CD8-positive, alpha-beta memory T cell (primary cell): Measurements from ENCODE around the gene C19orf25. TPM values are rescaled to one million over a fixed set of nuclear protein-coding genes. Genes with fewer than 3 reads are reported as not detected.

Experiments used
- CTCF ChIA-PET: fragments of 350-600 bp; sonication (Branson Sonifier 250); formaldehyde crosslinking; loops from one replicate; lab custom pipeline; 2021; ENCODE audit warnings: antibody characterized with exemption; lab: Charles Lee
- POLR2A ChIA-PET: fragments of 350-600 bp; sonication (Branson Sonifier 250); formaldehyde crosslinking; loops from one replicate; lab custom pipeline; 2021; ENCODE audit warnings: antibody characterized with exemption; lab: Charles Lee
- DNase-seq, 5 donors: peaks; one replicate each; pipeline versions ENCODE4 v3.0.0 to v3.0.0-alpha.2; 2020 to 2022; ENCODE audit warnings: mixed read lengths in 1 of 5
- H3K27ac ChIP-seq: one replicate; pipeline ENCODE4 v1.7.0; 2013; ENCODE audit warnings: low read depth, mild to moderate bottlenecking, low read length, moderate library complexity
- H3K27me3 ChIP-seq: 2 replicates; pipeline ENCODE4 v1.7.0; 2013; ENCODE audit warnings: low read length, mild to moderate bottlenecking; ENCODE audit not compliant: insufficient read depth, poor library complexity, severe bottlenecking
- H3K36me3 ChIP-seq: 2 replicates; pipeline ENCODE4 v1.7.0; 2013; ENCODE audit warnings: mild to moderate bottlenecking, low read length, moderate library complexity; ENCODE audit not compliant: insufficient read depth
- H3K4me1 ChIP-seq: 2 replicates; pipeline ENCODE4 v1.7.0; 2013; ENCODE audit warnings: mild to moderate bottlenecking, low read length, moderate library complexity; ENCODE audit not compliant: insufficient read depth
- H3K4me3 ChIP-seq: 2 replicates; pipeline ENCODE4 v1.7.0; 2013; ENCODE audit warnings: mild to moderate bottlenecking, low read length
- H3K9me3 ChIP-seq: 2 replicates; pipeline ENCODE4 v1.7.0; 2013; ENCODE audit warnings: mild to moderate bottlenecking, low read length
- H3K27ac Mint-ChIP-seq, 8 donors: one replicate each; pipeline ENCODE4 v1.8.0; 2020 to 2021; ENCODE audit warnings: mixed read lengths in 8 of 8, mild to moderate bottlenecking in 6 of 8, inconsistent platforms in 3 of 8, moderate library complexity in 3 of 8
- H3K27me3 Mint-ChIP-seq, 2 donors: one replicate each; pipeline ENCODE4 v1.8.0; 2020 to 2021; ENCODE audit warnings: mixed read lengths in 2 of 2, mild to moderate bottlenecking in 1 of 2, moderate library complexity in 1 of 2
- H3K36me3 Mint-ChIP-seq, 3 donors: one replicate each; pipeline ENCODE4 v1.8.0; 2020 to 2021; ENCODE audit warnings: mixed read lengths in 3 of 3, inconsistent platforms in 1 of 3, mild to moderate bottlenecking in 1 of 3
- H3K4me1 Mint-ChIP-seq, 3 donors: one replicate each; pipeline ENCODE4 v1.8.0; 2020 to 2021; ENCODE audit warnings: mixed read lengths in 3 of 3, inconsistent platforms in 1 of 3, mild to moderate bottlenecking in 1 of 3
- H3K4me3 Mint-ChIP-seq, 7 donors: one replicate each; pipeline ENCODE4 v1.8.0; 2020 to 2021; ENCODE audit warnings: mixed read lengths in 7 of 7, mild to moderate bottlenecking in 6 of 7, moderate library complexity in 4 of 7, inconsistent platforms in 2 of 7
- H3K9me3 Mint-ChIP-seq, 5 donors: one replicate each; pipeline ENCODE4 v1.8.0; 2020 to 2022; ENCODE audit warnings: mixed read lengths in 5 of 5, mild to moderate bottlenecking in 3 of 5, moderate library complexity in 2 of 5, inconsistent platforms in 1 of 5
- polyA plus RNA-seq: library from polyadenylated mRNA; unstranded; fragments of 300-500 nt; fragmentation: Illumina TruSeq; gene quantifications from one replicate; pipeline ENCODE4 v1.2.3, GENCODE V29; 2021
- total RNA-seq, 2 experiments: library from RNA; stranded (reverse); gene quantifications; one replicate each; pipeline ENCODE4 v1.2.3, GENCODE V29; 2021

Gene C19orf25
- total and polyA plus RNA-seq, 3 experiments from 2014 or later, result 36.9 to 56.7 (median 41.4) TPM

DNA sequence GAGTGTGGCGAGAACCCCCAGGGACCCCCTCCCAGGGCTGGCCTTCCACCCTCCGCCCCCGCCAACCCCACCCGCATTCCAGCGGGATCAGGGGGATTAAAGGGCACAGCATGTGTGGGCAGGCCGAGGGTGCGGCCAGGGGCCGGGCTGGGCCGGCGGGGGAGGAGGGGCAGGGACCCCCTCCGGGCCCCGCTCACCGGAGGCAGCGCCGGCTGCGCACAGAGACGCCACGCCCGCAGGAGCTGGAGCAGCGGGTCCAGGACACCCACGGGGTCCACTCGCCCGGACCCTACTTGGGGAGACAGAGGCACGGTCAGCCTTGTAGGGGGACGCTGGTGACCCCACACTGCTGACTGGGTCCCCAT lies 31.4 kb upstream of the C19orf25 start:
- Mint-ChIP-seq H3K4me3 (no peak overlapping the region), H3K9me3 (no peaks in the 10 kb centered on the region), H3K27me3 (peaks cover 14 to 32% of the 10 kb centered on the region in 2 donors), H3K27ac (no peak overlapping the region), H3K4me1 (peaks cover 16 to 21% (median 18%) of the 10 kb centered on the region in 3 donors), H3K36me3 (no peaks in the 10 kb centered on the region)
- no peak for DNase-seq
- ChIA-PET POLR2A (no interaction called here), CTCF (no interaction called here)
- peaks cover 16% of the 10 kb centered on the region for H3K4me1 ChIP-seq
- H3K27ac ChIP-seq, result no peak overlapping the region
- H3K27me3 ChIP-seq, result no peaks in the 10 kb centered on the region
- no peaks in the 10 kb centered on the region for H3K9me3 ChIP-seq
- no peaks in the 10 kb centered on the region for H3K36me3 ChIP-seq
- no peak overlapping the region for H3K4me3 ChIP-seq

DNA sequence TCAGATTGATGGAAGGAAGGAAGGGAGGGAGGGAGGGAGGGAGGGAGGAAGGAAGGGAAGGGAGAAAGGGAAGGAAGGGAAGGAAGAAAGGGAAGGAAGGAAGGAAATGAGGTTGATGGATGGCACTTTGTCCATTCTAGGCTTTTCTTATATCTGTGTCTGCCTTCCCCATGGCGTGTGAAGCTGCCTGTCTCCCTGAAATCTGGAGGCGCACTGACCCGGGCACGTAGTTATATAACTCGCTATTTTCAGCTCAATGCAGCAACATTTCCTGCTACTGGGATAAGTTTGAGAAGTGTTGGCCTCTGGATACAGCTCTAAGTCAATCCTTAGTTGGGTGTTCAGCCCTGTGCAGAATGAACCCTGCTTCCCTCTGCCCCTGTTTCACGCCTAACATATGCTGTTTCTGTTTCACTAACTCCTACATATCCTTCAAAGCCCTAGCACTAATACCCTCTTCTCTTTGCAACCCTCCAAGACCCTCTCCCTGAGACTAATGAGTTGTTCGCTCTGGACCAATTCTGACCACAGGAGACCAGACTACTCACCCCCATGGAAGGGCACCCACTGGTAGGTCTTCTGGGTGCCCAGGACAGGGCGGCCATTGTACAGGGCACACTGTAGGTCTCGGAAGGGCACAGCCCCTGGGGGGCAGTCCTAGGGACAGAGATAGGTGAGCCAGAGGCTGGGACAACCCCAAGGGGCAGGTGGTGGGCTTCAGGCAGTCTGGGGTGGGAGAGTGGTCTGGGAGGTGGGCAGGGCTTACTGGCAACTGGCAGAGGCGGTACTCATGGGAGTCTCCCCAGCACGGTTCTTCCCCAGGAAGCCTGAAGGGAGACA lies 30.8 kb upstream of the C19orf25 start:
- ChIA-PET POLR2A (interaction anchor here (0.6 to 0.7 kb wide), 2 partner anchors 41 to 50 kb away, joined by 5 to 6 read pairs; no protein-coding TSS in a partner anchor), CTCF (interaction anchor here (1.0 kb wide), 1 partner anchor 316 kb away, joined by 4 read pairs; no protein-coding TSS in a partner anchor)
- H3K4me3 Mint-ChIP-seq, result peak overlapping the region in 1 of 7 donors; percentile 20
- H3K4me3 ChIP-seq, result no peak overlapping the region
- no peaks in the 10 kb centered on the region for H3K9me3 Mint-ChIP-seq
- no peak for DNase-seq
- peaks cover 16% of the 10 kb centered on the region for H3K4me1 ChIP-seq
- peak overlapping the region in 2 of 8 donors; percentile 48 to 84 for H3K27ac Mint-ChIP-seq
- no peak overlapping the region for H3K27ac ChIP-seq
- H3K36me3 ChIP-seq, result no peaks in the 10 kb centered on the region
- no peaks in the 10 kb centered on the region for H3K27me3 ChIP-seq
- H3K36me3 Mint-ChIP-seq, result no peaks in the 10 kb centered on the region
- H3K9me3 ChIP-seq, result no peaks in the 10 kb centered on the region
- H3K27me3 Mint-ChIP-seq, result peaks cover 17 to 34% of the 10 kb centered on the region in 2 donors
- peaks cover 16 to 21% (median 18%) of the 10 kb centered on the region in 3 donors for H3K4me1 Mint-ChIP-seq

DNA sequence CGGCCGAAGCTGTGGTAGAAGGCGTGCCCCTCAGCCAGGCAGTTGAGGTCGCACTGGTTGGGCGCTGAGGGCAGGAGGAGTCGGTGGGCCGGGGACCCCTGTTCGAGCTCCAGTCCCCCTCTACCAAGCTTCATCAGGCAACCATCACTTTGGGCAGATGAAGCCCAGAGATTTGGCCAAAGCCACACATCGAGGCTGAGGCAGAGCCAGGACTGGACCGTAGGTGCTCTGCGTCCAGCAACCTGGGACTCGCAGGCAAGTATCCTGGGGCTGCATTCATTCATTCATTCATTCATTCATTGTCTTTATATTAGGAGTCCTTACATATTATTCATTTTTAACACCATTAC lies 29.5 kb upstream of the C19orf25 start:
- peak overlapping the region in 3 of 8 donors; percentile 38 to 72 (median 64) for H3K27ac Mint-ChIP-seq
- Histone ChIP-seq H3K27ac (no peak overlapping the region), H3K4me1 (peaks cover 18% of the 10 kb centered on the region), H3K4me3 (no peak overlapping the region), H3K36me3 (no peaks in the 10 kb centered on the region), H3K27me3 (peaks cover 6% of the 10 kb centered on the region), H3K9me3 (no peaks in the 10 kb centered on the region)
- H3K27me3 Mint-ChIP-seq, result peaks cover 15 to 34% of the 10 kb centered on the region in 2 donors
- ChIA-PET CTCF (no interaction called here), POLR2A (no interaction called here)
- peaks cover 16 to 21% (median 18%) of the 10 kb centered on the region in 3 donors for H3K4me1 Mint-ChIP-seq
- no peaks in the 10 kb centered on the region for H3K9me3 Mint-ChIP-seq
- no peaks in the 10 kb centered on the region for H3K36me3 Mint-ChIP-seq
- H3K4me3 Mint-ChIP-seq, result peak overlapping the region in 3 of 7 donors; percentile 28 to 39 (median 33)
- no peak for DNase-seq

DNA sequence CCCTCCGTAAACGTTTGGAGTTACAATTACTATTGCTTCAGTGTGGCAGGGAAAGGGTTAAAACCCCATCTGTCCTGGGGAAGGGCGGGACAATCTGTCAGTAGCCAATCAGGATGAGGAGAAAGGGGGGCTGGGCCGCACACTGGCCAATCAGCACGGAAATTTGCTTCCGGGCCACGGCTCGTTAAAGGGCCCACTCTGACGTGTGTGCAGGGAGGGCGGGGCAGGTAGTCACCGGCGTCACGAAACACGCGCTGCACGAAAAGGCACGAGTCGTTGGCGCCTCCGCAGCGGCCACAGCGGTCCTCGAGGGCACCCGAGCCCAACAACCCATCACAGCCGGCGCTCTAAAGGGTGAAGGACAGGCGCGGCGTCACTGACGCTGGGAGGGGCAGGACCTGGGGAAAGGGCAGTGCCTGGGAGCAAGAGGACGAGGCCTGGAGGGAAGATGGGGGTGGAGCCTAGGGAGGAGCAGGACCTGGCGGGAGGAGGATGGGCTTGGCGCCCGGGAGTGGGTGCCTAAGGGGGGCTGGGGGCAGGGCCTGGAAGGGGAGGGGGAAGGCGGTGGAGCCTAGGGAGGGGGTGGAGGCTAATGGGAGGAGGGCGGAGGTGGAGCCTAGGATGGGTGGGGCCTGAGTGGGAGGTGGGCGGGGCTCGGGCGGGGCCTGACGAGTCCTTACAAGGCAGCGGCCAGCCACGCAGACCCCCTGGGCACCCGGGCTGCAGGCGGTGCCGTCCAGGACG lies 28.9 kb upstream of the C19orf25 start:
- H3K9me3 ChIP-seq, result no peaks in the 10 kb centered on the region
- no peaks in the 10 kb centered on the region for H3K36me3 Mint-ChIP-seq
- POLR2A ChIA-PET, result no interaction called here
- H3K27me3 Mint-ChIP-seq, result peaks cover 15 to 37% of the 10 kb centered on the region in 2 donors
- peaks cover 24% of the 10 kb centered on the region for H3K4me1 ChIP-seq
- H3K27me3 ChIP-seq, result peaks cover 9% of the 10 kb centered on the region
- DNase-seq, result peak; percentile 84 to 93 (median 89)
- CTCF ChIA-PET, result no interaction called here
- peak overlapping the region; percentile 54 for H3K4me3 ChIP-seq
- peak overlapping the region; percentile 80 for H3K27ac ChIP-seq
- peak overlapping the region; percentile 69 to 92 (median 82) for H3K27ac Mint-ChIP-seq
- peak overlapping the region; percentile 79 to 86 (median 83) for H3K4me3 Mint-ChIP-seq
- H3K4me1 Mint-ChIP-seq, result peaks cover 16 to 21% (median 18%) of the 10 kb centered on the region in 3 donors
- H3K36me3 ChIP-seq, result no peaks in the 10 kb centered on the region
- H3K9me3 Mint-ChIP-seq, result no peaks in the 10 kb centered on the region

DNA sequence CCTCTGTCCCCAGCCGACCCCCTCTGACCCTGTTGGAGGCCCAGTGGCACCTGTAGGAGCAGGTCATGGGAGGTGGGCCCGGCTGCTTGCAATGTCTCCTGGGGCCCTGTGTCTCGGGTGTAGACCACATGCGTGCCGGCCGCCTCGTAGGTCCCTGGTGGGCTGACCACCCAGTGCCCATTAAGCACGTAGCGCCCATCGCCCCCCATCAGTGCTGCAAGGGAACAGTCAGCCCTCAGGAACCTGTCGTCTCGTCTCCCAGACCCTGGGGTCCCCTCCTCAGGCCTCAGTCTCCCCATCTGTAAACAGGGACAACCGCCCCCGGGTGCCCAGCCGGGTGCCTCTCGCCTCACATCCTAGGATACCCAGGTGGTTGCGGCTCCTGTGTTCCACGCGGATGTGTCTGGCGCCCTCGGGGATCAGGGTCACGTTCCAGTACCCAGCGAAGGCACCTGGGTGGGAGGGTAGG lies 28.2 kb upstream of the C19orf25 start:
- no peaks in the 10 kb centered on the region for H3K36me3 Mint-ChIP-seq
- Histone ChIP-seq H3K27me3 (peaks cover 9% of the 10 kb centered on the region), H3K4me1 (peaks cover 18% of the 10 kb centered on the region), H3K4me3 (peak overlapping the region; percentile 54), H3K9me3 (no peaks in the 10 kb centered on the region), H3K36me3 (no peaks in the 10 kb centered on the region), H3K27ac (peak overlapping the region; percentile 80)
- POLR2A ChIA-PET, result no interaction called here
- H3K4me1 Mint-ChIP-seq, result peaks cover 13 to 20% (median 18%) of the 10 kb centered on the region in 3 donors
- peak overlapping the region in 3 of 8 donors; percentile 57 to 90 (median 70) for H3K27ac Mint-ChIP-seq
- CTCF ChIA-PET, result no interaction called here
- H3K9me3 Mint-ChIP-seq, result no peaks in the 10 kb centered on the region
- H3K4me3 Mint-ChIP-seq, result peak overlapping the region in 4 of 7 donors; percentile 79 to 84 (median 83)
- DNase-seq, result no peak
- H3K27me3 Mint-ChIP-seq, result peaks cover 16 to 41% of the 10 kb centered on the region in 2 donors

DNA sequence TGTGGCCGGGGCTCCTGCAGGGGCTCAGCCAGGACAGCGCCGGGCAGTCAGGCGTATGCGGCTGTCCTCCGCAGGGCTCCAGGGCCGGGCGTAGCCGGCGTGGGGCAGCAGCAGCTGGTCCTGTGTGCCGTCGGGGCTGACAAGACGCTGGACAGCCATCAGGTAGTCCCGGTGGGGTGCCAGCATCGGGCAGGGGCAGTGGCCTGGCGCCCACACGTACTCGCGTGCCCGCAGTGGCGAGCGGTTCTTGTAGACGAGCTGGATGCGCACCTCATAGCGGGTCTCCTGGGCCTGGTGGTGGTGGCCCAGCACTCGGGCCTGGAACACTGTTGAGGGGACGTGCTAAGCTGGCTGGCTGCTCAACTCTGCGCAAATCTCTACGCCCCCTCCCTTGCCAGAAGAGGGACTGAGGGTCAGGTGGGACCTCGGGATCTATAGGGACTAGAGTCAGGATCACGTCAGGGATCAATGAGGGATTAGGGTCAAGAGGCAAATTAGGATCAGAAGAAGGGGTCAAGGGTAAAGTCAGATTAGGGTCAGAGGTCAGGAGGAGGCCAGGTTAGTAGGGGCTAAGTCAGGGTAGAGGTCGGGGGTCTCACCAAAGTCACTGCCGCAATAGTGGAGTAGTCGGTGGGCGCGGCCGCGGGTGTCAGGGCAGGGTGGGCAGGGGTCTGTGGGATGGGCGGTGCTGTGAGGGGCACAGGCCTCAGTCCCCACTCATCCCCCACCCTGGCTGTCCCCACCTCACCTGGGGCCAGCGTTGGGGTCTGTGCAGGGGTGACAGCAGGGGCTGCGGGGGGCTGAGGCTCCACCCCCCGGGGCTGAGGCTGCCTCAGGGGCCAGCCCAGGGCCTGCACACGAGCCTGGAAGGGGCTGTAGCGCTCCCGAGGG lies 27.2 kb upstream of the C19orf25 start:
- Histone ChIP-seq H3K27ac (peak overlapping the region; percentile 80), H3K4me3 (no peak overlapping the region), H3K36me3 (no peaks in the 10 kb centered on the region), H3K9me3 (no peaks in the 10 kb centered on the region), H3K4me1 (peaks cover 16% of the 10 kb centered on the region), H3K27me3 (peaks cover 9% of the 10 kb centered on the region)
- DNase-seq, result no peak
- Mint-ChIP-seq H3K27ac (peak overlapping the region in 1 of 8 donors; percentile 26), H3K36me3 (no peaks in the 10 kb centered on the region), H3K9me3 (no peaks in the 10 kb centered on the region), H3K4me1 (peaks cover 12 to 20% (median 16%) of the 10 kb centered on the region in 3 donors), H3K27me3 (peaks cover 16 to 41% of the 10 kb centered on the region in 2 donors), H3K4me3 (no peak overlapping the region)
- ChIA-PET POLR2A (interaction anchor here (0.8 kb wide), 1 partner anchor 15 kb away, joined by 3 read pairs; the partner anchor contains the start of gene REEP6), CTCF (interaction anchor here (1.4 kb wide), 1 partner anchor 320 kb away, joined by 3 read pairs; no protein-coding TSS in a partner anchor)

DNA sequence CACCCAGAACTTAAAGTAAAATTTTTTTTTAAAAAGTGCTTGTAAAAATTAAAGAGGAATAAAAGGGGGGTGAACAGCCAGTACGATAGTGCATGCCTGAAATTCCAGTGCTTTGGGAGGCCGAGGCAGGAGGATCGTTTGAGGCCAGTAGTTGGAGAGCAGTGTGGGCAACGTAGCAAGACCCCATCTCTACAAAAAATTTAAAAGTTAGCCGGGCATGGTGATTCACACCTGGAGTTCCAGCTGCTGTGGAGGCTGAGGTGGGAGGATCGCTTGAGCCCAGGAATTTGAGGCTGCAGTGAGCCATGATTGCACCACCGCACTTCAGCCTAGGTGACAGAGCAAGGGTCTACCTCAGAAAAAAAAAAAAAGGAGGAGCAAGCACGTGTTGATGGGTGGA lies 26.0 kb upstream of the C19orf25 start:
- CTCF ChIA-PET, result interaction anchor here (0.6 to 1.4 kb wide), 2 partner anchors 14 to 321 kb away, joined by 3 read pairs; no protein-coding TSS in a partner anchor
- no peak overlapping the region for H3K4me3 Mint-ChIP-seq
- no peak overlapping the region for H3K27ac ChIP-seq
- H3K36me3 ChIP-seq, result no peaks in the 10 kb centered on the region
- peak overlapping the region in 1 of 8 donors; percentile 64 for H3K27ac Mint-ChIP-seq
- POLR2A ChIA-PET, result interaction anchor here (0.7 kb wide), 1 partner anchor 27 kb away, joined by 3 read pairs; no protein-coding TSS in a partner anchor
- DNase-seq, result no peak
- no peaks in the 10 kb centered on the region for H3K9me3 ChIP-seq
- H3K27me3 ChIP-seq, result peaks cover 9% of the 10 kb centered on the region
- H3K36me3 Mint-ChIP-seq, result no peaks in the 10 kb centered on the region
- no peaks in the 10 kb centered on the region for H3K9me3 Mint-ChIP-seq
- peaks cover 16 to 37% of the 10 kb centered on the region in 2 donors for H3K27me3 Mint-ChIP-seq
- peaks cover 16% of the 10 kb centered on the region for H3K4me1 ChIP-seq
- peaks cover 11 to 18% (median 16%) of the 10 kb centered on the region in 3 donors for H3K4me1 Mint-ChIP-seq
- no peak overlapping the region for H3K4me3 ChIP-seq
